ENCODE measurements around the gene NTHL1. TPM values are rescaled to one million over a fixed set of nuclear protein-coding genes. Genes with fewer than 3 reads are reported as not detected.
"Not testable (repeated sequence)": the region's sequence is repeated elsewhere in the genome, so short reads cannot be mapped to it uniquely, and the experiment has no call there.

The NTHL1 gene
- total RNA-seq, 1 experiment from 2014 or later = 33.9 TPM

DNA sequence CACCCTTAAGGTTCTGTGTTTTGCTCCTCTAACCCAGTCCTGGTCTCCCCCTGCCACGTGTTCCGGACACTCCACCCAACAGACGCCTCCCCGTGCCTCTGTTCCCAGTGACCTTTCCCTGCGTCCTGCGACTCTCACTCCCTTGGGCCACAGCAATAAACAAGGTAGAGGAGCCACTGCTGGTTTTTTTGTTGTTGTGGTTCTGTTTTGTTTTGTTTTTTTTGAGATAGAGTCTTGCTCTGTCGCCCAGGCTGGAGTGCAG, 31.8 kb downstream of the NTHL1 start:
- peaks cover 22% of the 10 kb centered on the region for H3K27me3 ChIP-seq (replicated peaks)
- no peak overlapping the region for H3K4me3 ChIP-seq
- no peaks in the 10 kb centered on the region for H3K36me3 ChIP-seq
- H3K9me3 ChIP-seq (replicated peaks) = no peaks in the 10 kb centered on the region
- H3K4me1 ChIP-seq (replicated peaks) = peaks cover 14% of the 10 kb centered on the region
- no peak overlapping the region for H3K27ac ChIP-seq
- no peak for DNase-seq (ENCODE audit: low read depth in 1 of 2, low spot score in 2 of 2)

- Histone ChIP-seq H3K4me3 (no peak overlapping the region), H3K27ac (no peak overlapping the region), H3K36me3 (no peaks in the 10 kb centered on the region), H3K27me3 (replicated peaks) (peaks cover 17% of the 10 kb centered on the region), H3K9me3 (replicated peaks) (no peaks in the 10 kb centered on the region), H3K4me1 (replicated peaks) (peaks cover 14% of the 10 kb centered on the region)
- no peak for DNase-seq (ENCODE audit: low read depth in 1 of 2, low spot score in 2 of 2)
Observed at GRCh38 chr16:2015117-2015946, 32.3 kb downstream of the NTHL1 start.

- H3K9me3 ChIP-seq (replicated peaks) = peaks cover 4% of the 10 kb centered on the region; the same call in 1 of the 2 replicates
- H3K4me1 ChIP-seq (replicated peaks) = peaks cover 18% of the 10 kb centered on the region
- H3K27ac ChIP-seq = no peak overlapping the region
- H3K4me3 ChIP-seq = no peak overlapping the region
- no peak for DNase-seq (ENCODE audit: low read depth in 1 of 2, low spot score in 2 of 2)
- H3K27me3 ChIP-seq (replicated peaks) = no peaks in the 10 kb centered on the region
- H3K36me3 ChIP-seq = peaks cover 10% of the 10 kb centered on the region
Observed at GRCh38 chr16:2013527-2013926, 34.1 kb downstream of the NTHL1 start.

DNA sequence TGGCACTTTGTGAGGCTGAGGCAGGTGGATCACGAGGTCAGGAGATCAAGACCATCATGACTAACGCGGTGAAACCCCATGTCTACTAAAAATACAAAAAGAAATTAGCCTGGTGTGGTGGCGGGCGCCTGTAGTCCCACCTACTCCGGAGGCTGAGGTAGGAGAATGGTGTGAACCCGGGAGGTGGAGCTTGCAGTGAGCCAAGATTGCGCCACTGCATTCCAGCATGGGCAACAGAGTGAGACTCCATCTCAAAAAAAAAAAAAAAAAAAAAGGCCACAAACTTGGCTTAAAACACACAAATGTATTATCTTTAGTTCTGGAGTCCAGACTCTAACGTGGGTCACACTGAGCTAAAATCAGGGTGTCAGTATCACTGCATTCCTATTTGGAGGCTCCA, 35.9 kb downstream of the NTHL1 start:
- not testable (repeated sequence) for H3K27me3 ChIP-seq (replicated peaks); H3K4me3 ChIP-seq; DNase-seq (ENCODE audit: low read depth in 1 of 2, low spot score in 2 of 2); H3K27ac ChIP-seq; H3K9me3 ChIP-seq (replicated peaks)
- Histone ChIP-seq H3K36me3 (peaks cover 28% of the 10 kb centered on the region), H3K4me1 (replicated peaks) (peaks cover 32% of the 10 kb centered on the region)

GRCh38 chr16:2009791-2010510, 37.7 kb downstream of the NTHL1 start, which contains the start of gene ZNF598:
Gene ZNF598, minus strand, starts transcription at chr16:2009821.
- peak; percentile 75 to 83 for DNase-seq (ENCODE audit: low read depth in 1 of 2, low spot score in 2 of 2)
- peaks cover 32% of the 10 kb centered on the region for H3K4me1 ChIP-seq (replicated peaks)
- peaks cover 4% of the 10 kb centered on the region; the same call in 1 of the 2 replicates for H3K9me3 ChIP-seq (replicated peaks)
- peaks cover 43% of the 10 kb centered on the region for H3K36me3 ChIP-seq
- peak within 1 kb of the TSS; percentile 100 for H3K4me3 ChIP-seq
- H3K27me3 ChIP-seq (replicated peaks) = no peaks in the 10 kb centered on the region
- H3K27ac ChIP-seq = peak within 1 kb of the TSS; percentile 91

- Histone ChIP-seq H3K4me1 (replicated peaks) (peaks cover 35% of the 10 kb centered on the region), H3K27me3 (replicated peaks) (no peaks in the 10 kb centered on the region), H3K36me3 (peaks cover 47% of the 10 kb centered on the region), H3K9me3 (replicated peaks) (peaks cover 4% of the 10 kb centered on the region; the same call in 1 of the 2 replicates), H3K4me3 (peak overlapping the region; percentile 100), H3K27ac (peak overlapping the region; percentile 91)
- DNase-seq (ENCODE audit: low read depth in 1 of 2, low spot score in 2 of 2) = no peak
Observed at GRCh38 chr16:2009164-2009711, 38.4 kb downstream of the NTHL1 start.

GRCh38 chr16:2008631-2009163, 38.9 kb downstream of the NTHL1 start:
- Histone ChIP-seq H3K27ac (peak overlapping the region; percentile 91), H3K27me3 (replicated peaks) (no peaks in the 10 kb centered on the region), H3K4me1 (replicated peaks) (peaks cover 39% of the 10 kb centered on the region), H3K36me3 (peaks cover 48% of the 10 kb centered on the region), H3K9me3 (replicated peaks) (peaks cover 4% of the 10 kb centered on the region; the same call in 1 of the 2 replicates), H3K4me3 (peak overlapping the region; percentile 100)
- no peak for DNase-seq (ENCODE audit: low read depth in 1 of 2, low spot score in 2 of 2)

DNA sequence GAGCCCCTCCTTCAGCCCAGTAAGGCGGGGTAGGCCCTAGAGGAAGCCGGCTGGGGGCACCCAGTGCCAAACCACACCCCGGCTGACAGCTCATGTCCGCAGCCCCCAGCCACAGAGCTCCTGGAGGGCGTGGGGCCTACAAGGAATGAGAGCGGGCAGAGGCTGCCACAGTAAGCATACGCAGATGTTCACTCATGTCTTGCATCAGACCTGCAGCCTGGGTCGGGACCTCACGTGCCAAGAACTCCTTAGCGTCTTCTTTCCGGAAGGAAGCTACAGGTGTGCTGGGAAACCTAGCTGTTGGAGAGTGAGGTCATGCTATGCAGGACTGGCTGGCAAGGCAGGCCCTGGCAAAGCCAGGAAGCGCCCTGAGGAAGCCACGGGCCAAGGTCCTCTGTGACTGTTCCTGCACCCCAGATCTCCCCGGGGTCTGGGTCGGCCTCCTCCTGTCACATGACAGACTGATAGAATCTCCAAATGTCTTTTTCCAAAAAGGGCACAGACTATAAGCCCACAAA, 39.6 kb downstream of the NTHL1 start:
- no peak for DNase-seq (ENCODE audit: low read depth in 1 of 2, low spot score in 2 of 2)
- Histone ChIP-seq H3K27me3 (replicated peaks) (no peaks in the 10 kb centered on the region), H3K27ac (no peak overlapping the region), H3K36me3 (peaks cover 55% of the 10 kb centered on the region), H3K4me3 (peak overlapping the region; percentile 100), H3K4me1 (replicated peaks) (peaks cover 39% of the 10 kb centered on the region), H3K9me3 (replicated peaks) (peaks cover 4% of the 10 kb centered on the region; the same call in 1 of the 2 replicates)

- no peak for DNase-seq (ENCODE audit: low read depth in 1 of 2, low spot score in 2 of 2)
- Histone ChIP-seq H3K27me3 (replicated peaks) (no peaks in the 10 kb centered on the region), H3K27ac (no peak overlapping the region), H3K4me3 (no peak overlapping the region), H3K36me3 (peaks cover 63% of the 10 kb centered on the region), H3K4me1 (replicated peaks) (peaks cover 39% of the 10 kb centered on the region), H3K9me3 (replicated peaks) (peaks cover 4% of the 10 kb centered on the region; the same call in 1 of the 2 replicates)
Observed at GRCh38 chr16:2007081-2007836, 40.4 kb downstream of the NTHL1 start.

GRCh38 chr16:2006317-2006716, 41.3 kb downstream of the NTHL1 start:
- DNase-seq (ENCODE audit: low read depth in 1 of 2, low spot score in 2 of 2) = no peak
- H3K27ac ChIP-seq = no peak overlapping the region
- H3K4me3 ChIP-seq = no peak overlapping the region
- no peaks in the 10 kb centered on the region for H3K27me3 ChIP-seq (replicated peaks)
- H3K4me1 ChIP-seq (replicated peaks) = peaks cover 39% of the 10 kb centered on the region
- H3K9me3 ChIP-seq (replicated peaks) = peaks cover 4% of the 10 kb centered on the region; the same call in 1 of the 2 replicates
- peaks cover 72% of the 10 kb centered on the region for H3K36me3 ChIP-seq

GRCh38 chr16:2005646-2006045, 42.0 kb downstream of the NTHL1 start:
- H3K36me3 ChIP-seq = peaks cover 79% of the 10 kb centered on the region
- H3K27ac ChIP-seq = no peak overlapping the region
- no peaks in the 10 kb centered on the region for H3K27me3 ChIP-seq (replicated peaks)
- H3K4me3 ChIP-seq = no peak overlapping the region
- peaks cover 4% of the 10 kb centered on the region; the same call in 1 of the 2 replicates for H3K9me3 ChIP-seq (replicated peaks)
- no peak for DNase-seq (ENCODE audit: low read depth in 1 of 2, low spot score in 2 of 2)
- H3K4me1 ChIP-seq (replicated peaks) = peaks cover 38% of the 10 kb centered on the region

DNA sequence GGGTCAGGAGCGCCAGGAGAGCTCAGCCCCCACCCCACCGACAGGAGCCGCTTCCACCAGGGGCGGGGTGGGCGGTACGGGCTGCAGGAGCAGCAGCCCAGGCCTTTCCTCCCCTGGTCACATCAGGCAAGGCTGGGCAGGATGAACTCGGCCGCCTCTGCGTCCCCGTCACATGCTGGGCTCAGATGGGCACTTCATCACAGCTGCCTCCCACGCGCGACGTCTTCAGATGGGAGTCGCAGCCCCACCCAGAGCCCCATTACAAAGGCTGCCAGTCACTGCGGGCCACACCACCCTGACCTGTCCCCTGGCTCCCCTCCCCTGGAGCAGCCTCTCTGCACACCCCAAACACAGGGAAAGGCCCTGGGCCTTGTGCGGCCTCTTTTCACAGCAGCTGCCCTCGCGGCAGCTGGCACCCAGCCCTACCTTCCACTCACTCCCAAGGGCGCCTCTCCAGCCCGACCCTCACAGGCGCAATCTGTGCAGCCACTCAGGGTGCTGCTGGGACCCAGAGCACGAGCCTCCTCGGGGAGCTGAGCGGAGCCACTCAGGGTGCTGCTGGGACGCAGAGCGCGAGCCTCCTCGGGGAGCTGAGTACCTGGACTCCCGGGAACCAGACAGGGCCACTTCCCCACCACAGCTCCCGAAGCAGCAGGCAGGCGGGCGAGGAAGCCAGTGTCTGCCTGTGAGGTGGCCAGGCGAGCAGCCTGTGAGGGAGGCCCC, 42.7 kb downstream of the NTHL1 start:
- Histone ChIP-seq H3K9me3 (replicated peaks) (peaks cover 4% of the 10 kb centered on the region; the same call in 1 of the 2 replicates), H3K36me3 (peaks cover 86% of the 10 kb centered on the region), H3K27me3 (replicated peaks) (no peaks in the 10 kb centered on the region), H3K4me3 (no peak overlapping the region), H3K27ac (no peak overlapping the region), H3K4me1 (replicated peaks) (peaks cover 31% of the 10 kb centered on the region)
- DNase-seq (ENCODE audit: low read depth in 1 of 2, low spot score in 2 of 2) = no peak

All from SJSA1 (cell line).